Stimulated activated CD4-positive, alpha-beta T cell treated with anti-CD3 and anti-CD28 coated beads, TNF-alpha, amount 100 ng/mL, for 48 hours (primary cell): Measurements from ENCODE around the gene TGFB1.

Experiments used
- DNase-seq, 3 donors: peaks; one replicate each; pipeline ENCODE4 v3.0.0-alpha.2; 2020; ENCODE audit warnings: low read depth in 3 of 3

Gene TGFB1

DNA sequence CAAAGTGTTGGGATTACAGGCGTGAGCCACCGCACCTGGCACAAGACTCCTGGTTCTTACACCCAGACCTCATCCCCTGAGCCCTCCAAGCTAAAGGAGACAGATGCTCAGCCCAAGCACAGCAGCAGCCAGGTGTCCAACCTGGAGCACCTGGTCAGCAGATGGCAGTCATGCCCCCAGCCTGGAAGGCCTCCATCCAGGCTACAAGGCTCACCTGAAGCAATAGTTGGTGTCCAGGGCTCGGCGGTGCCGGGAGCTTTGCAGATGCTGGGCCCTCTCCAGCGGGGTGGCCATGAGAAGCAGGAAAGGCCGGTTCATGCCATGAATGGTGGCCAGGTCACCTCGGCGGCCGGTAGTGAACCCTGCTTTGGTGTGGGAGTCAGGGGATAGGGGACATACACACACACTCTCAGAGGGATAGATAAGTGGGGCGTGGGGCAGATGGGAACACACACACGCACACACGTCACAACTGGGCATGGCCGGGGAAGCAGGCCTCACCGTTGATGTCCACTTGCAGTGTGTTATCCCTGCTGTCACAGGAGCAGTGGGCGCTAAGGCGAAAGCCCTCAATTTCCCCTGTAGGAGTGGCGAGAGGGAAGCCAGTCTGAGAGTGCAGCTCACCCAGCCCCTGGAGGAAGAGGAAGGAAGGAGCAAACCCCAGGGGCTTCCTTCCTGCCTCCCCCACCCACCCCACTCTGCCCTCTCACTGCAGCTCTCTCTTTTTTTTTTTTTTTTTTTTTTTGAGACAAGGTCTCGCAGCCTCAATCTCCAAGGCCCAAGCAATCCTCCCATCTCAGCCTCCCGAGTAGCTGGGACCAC is 11.8 kb downstream of the TGFB1 start:
- DNase-seq = no peak

DNA sequence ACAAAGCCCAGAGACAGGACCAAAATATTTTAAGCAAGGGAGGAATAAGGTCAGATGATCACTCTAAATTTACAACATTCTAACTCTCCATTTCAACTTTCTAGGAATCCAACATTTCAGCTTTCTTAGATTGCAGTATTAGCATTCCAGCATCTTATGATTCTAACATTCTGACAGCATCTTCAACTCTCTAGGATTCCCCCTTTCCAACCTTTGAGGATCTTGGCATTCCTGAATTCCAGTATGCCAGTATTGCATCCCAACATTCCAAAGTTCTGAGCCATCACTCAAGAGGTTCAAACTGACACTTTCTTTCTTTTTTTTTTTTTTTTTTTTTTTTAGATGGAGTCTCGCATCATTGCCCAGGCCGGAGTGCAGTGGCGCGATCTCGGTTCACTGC is 13.8 kb downstream of the TGFB1 start:
- no peak for DNase-seq

DNA sequence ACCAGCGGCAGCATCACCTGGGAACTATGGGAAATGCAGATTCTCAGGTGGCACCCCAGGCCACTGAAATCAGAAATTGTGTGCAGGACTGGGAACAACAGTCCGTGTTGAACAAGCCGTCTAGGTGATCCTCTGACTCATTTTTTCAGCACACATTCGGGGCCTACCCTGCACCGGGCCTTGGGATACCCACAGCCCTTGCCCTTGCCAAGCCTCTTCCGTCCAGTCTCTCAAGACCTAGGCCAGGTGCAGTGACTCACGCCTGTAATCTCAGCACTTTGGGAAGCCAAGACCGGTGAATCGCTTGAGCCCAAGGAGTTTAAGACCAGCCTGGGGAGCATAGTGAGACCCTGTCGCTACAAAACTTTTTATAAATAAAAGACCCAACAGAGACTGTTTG is 18.3 kb downstream of the TGFB1 start:
- DNase-seq = no peak

DNA sequence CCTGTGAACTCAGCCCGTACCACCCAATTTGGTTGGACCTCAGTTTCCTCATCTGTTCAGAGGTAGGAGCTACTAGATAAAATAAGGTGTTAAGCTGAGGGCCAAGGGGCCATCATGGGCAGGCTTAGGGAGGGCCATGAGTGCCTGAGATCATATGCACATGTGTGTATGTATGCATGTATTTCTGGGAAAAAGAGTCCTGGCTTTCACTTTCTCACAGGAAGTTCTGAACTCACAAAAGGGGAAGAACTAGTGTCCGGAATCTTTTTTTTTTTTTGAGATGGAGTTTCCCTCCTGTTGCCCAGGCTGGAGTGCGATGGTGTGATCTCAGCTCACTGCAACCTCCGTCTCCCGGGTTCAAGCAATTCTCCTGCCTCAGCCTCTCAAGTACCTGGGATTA is 18.9 kb downstream of the TGFB1 start:
- DNase-seq = no peak

GRCh38 chr19:41332468-41332867 is 21.3 kb downstream of the TGFB1 start:
- no peak for DNase-seq

DNA sequence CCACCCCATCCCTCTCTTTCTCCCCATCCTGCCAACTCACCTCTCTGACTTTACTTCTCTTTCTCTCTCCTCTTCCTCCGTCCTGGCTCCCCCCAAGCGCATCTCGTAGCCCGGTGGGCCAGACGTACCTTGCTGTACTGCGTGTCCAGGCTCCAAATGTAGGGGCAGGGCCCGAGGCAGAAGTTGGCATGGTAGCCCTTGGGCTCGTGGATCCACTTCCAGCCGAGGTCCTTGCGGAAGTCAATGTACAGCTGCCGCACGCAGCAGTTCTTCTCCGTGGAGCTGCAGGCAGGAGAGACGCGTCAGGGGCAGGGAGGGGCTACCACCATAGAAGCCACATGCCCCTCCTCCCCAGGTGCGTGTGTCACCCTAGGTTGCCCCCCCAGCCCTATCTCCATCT is 21.7 kb downstream of the TGFB1 start:
- no peak for DNase-seq

DNA sequence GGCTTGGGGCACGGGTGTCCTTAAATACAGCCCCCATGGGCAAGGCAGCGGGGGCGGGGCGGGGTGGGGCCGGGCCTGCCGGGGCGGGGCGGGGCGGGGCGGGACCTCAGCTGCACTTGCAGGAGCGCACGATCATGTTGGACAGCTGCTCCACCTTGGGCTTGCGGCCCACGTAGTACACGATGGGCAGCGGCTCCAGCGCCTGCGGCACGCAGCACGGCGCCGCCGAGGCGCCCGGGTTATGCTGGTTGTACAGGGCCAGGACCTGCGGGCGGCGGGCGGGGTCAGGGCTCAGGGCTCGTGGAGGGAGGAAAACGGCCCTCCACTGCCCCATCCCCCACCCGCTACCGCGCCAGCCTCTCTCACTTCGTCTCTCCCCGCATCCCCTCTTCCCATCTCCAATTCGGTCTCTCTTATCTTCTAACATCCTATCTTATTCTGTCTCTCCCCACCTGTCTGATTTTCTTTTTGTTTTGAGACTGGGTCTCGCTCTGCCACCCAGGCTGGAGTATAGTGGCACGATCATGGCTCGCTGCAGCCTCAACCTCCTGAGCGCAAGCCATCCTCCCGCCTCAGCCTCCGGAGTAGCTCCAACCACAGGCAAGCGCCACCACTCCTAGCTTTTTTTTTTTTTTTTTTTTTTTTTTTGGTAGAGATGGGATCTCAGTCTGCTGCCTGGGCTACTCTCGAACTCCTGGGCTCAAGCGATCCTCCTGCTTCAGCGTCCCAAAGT is 22.6 kb downstream of the TGFB1 start:
- no peak for DNase-seq

DNA sequence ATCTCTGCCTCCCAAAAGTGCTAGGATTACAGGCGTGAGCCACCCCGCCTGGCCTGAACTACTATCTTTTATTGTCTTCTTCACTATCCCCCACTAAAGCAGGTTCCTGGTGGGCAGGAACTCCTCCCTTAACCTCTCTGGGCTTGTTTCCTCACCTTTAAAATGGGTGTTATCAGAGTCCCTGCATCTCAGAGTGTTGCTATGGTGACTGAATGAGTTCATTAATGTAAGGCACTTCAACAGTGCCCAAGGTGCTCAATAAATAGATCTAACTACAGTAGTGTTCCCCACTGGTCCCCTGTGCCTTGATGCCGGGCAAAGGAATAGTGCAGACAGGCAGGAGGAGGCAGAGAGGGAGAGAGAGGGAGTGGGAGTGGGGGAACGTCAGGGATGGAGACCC is 23.2 kb downstream of the TGFB1 start:
- no peak for DNase-seq

- DNase-seq = no peak
These were observed 24.9 kb downstream of the TGFB1 start for GRCh38 chr19:41328842-41329225.

DNA sequence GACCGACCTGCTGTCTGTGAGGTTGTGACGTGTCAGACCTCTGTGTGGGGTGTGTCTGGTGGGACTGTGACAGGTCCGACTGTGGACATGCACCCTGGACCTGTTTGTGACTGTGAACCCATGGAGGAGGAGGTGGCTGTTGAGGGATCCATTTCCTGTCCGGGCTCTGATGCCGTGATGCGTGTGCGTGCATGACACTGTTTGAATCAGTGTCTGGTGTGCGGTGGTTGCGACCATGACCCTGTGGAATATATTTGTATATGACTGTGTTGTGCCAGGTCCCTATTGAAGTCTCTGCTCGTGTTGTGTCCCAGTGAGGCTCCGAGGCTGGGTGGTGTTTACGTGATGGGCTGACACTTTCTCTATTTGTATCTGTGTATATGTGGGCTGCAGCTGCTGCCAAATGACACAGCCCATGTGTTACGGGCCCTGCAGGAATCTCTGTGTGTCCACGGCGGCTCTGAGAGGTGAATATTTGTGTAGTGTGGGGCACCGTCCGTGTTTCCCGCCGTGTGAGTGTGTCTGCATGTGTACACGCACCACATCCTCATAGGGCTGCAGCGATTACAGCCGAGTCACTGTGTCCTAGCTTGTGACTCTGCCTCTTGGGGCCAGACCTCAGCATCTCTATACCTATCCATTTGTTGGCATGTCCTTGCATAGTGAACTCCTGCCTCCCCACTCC is 25.4 kb downstream of the TGFB1 start:
- peak in 1 of 3 donors; percentile 59 for DNase-seq

GRCh38 chr19:41327576-41328156 is 26.1 kb downstream of the TGFB1 start:
- DNase-seq = peak; percentile 53 to 83 (median 80)

GRCh38 chr19:41327076-41327575 is 26.6 kb downstream of the TGFB1 start:
- no peak for DNase-seq

GRCh38 chr19:41325947-41326706 is 27.6 kb downstream of the TGFB1 start:
- DNase-seq = no peak

GRCh38 chr19:41325640-41325946 is 28.1 kb downstream of the TGFB1 start:
- no peak for DNase-seq

DNA sequence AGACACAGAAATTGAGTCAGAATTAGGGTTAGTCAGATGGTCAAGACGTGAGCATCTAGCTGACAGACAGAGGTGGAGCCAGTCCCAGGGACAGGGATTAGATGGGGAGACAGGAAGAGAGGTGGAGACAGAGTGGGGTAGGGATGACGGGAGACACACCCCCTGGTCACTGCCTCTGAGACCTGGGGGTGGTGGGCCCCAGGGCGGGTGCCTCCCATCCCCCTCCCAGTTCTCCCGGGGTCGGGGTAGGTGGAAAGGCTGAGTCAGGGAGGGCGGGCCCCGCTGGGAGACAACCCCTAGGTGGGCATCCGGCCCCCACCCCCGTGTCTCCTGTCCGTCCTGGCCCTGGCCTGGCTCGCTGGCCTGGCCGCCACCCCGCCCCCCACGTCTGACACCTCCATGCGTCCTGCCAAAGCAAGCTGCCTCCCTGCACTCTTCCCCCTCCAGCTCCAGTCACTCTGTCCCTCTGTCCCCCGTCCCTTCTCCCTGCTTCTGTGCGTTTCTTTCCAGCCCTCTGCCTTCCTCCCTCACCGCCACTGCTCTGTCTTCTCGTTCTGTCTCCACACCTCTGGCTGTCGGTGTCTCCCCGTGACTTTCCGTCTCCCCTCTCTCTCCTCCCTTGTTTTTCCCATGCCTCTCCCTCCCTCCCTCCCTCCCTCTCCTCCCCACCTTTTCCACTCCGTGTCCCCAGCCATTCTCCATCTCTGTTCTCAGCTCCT is 28.6 kb downstream of the TGFB1 start:
- no peak for DNase-seq

DNA sequence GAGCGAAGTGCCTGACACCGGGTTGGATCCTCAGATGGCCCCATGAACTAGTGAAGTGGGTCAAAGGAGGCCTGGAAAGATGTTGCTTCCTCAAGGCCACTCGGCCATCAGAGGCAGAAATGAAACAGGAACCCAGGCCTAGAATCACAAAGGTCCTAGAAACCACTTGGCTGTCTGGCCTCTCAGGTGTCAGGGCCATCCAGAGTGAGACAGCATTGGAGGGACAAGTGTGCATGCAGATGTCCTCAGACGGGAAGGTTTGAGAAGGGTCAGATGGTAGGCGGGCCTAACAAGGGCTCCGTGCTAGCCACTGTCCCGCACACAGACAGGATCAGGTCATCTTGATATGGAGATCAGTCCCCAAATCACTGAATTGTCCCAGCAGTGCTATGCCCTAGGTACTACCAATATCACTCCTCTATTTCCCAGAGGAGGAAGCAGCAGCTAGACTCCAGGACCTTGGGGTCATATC is 29.5 kb downstream of the TGFB1 start:
- no peak for DNase-seq

GRCh38 chr19:41323430-41324125 is 30.1 kb downstream of the TGFB1 start:
- DNase-seq = no peak

DNA sequence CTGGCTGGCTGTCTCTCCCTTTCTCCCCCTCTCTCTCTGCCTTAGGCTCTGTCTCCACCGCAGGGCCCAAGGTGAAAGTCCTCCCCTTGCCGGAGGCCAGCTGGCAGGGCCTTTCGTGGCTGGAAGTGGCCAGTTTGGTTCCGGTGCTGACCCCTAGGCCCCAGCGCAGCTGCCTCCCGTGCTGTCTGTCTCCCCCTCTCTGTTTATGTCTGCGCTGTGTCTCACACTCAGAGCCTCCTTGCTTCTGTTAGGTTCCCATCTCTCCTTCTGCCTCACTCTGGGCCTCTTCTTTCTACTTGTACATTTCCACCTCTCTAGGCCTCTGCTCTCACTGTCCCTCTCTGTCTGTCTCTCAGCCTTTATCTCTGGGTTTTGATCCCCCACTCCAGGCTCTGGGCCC is 30.7 kb downstream of the TGFB1 start:
- DNase-seq = no peak

DNA sequence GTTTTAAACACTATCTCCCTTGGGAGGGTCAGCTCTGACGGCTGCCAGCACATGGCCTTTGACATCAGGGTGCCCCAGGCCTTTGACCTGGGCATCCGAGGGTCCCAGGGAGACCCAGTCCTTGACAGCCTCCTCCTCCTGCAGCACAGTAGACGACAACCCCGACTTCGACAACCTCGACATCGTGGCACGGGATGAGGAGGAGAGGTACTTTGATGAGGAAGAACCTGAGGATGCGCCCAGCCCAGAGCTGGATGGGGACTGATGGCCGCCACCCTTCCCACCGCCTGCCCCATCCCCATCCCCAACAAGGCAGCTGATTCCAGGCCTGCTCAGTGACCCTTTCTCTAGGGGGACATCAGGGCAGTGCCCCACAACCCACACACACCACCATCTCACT is 31.3 kb downstream of the TGFB1 start:
- no peak for DNase-seq

DNA sequence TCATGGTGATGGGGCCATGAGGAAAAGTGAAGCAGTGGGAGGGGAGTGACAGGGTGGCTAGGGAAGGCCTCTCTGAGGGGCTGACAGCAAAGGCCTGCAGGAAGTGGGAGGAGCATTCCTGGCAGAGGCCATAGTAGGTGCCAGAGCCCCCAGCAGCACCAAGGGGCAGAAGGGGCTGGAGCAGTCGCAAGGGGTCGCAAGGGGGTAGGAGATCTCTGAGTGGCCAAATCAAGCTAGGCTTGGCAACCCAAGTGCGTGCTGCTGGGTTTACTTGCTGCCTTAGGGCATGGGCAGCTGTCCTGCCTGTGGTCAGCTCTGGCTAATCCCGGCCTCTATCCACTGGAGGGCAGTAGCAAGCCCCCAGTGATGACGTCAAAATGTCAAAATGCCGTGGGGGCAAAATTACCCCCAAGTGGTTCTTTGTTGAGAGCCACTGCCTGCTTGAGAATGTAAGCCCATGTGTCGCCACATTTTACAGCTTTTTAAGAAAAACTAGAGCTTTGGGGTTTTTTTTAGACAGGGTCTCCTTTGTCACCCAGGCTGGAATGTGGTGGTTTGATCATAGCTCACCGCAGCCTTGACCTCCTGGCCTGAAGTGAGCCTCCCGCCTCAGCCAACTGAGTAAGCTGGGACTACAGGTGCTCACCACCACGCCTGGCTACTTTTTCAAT is 32.0 kb downstream of the TGFB1 start:
- no peak for DNase-seq
